CD4-positive, alpha-beta T cell treated with Interleukin-17A for 4 hours (primary cell): Measurements from ENCODE around the gene VWA5A.
"Not testable (repeated sequence)": the region's sequence is repeated elsewhere in the genome, so short reads cannot be mapped to it uniquely, and the experiment has no call there.

Source experiments
- DNase-seq: peaks from one replicate; pipeline ENCODE4 v3.0.0-alpha.2; 2020; ENCODE audit warnings: mixed read lengths

VWA5A gene

GRCh38 chr11:124093330-124093729 is 21.9 kb upstream of the VWA5A start:
- DNase-seq, result no peak

GRCh38 chr11:124094731-124095130 is 20.5 kb upstream of the VWA5A start:
- DNase-seq, result no peak

GRCh38 chr11:124096364-124096763 is 18.9 kb upstream of the VWA5A start:
- no peak for DNase-seq

- no peak for DNase-seq
These were observed 17.1 kb upstream of the VWA5A start for GRCh38 chr11:124098141-124098540.

- DNase-seq, result no peak
These were observed 13.5 kb upstream of the VWA5A start for GRCh38 chr11:124101737-124102136.

- DNase-seq, result no peak
These were observed 7.1 kb upstream of the VWA5A start for GRCh38 chr11:124108156-124108555.

GRCh38 chr11:124109377-124109776 is 5.9 kb upstream of the VWA5A start:
- DNase-seq, result no peak

GRCh38 chr11:124110201-124110600 is 5.0 kb upstream of the VWA5A start:
- no peak for DNase-seq

GRCh38 chr11:124113890-124114289 is 1.4 kb upstream of the VWA5A start:
- no peak for DNase-seq

GRCh38 chr11:124115782-124116616 is 749 bp downstream of the VWA5A start:
- peak; percentile 16 for DNase-seq

- DNase-seq, result no peak
These were observed 3.9 kb downstream of the VWA5A start for GRCh38 chr11:124119103-124119502.

GRCh38 chr11:124120891-124121290 is 5.6 kb downstream of the VWA5A start:
- DNase-seq, result no peak

- DNase-seq, result no peak
These were observed 6.9 kb downstream of the VWA5A start for GRCh38 chr11:124122123-124122522.

- DNase-seq, result no peak
These were observed 8.4 kb downstream of the VWA5A start for GRCh38 chr11:124123622-124124021.

- not testable (repeated sequence) for DNase-seq
These were observed 11.9 kb downstream of the VWA5A start for GRCh38 chr11:124127134-124127533.

GRCh38 chr11:124143034-124143433 is 27.8 kb downstream of the VWA5A start:
- no peak for DNase-seq

GRCh38 chr11:124147951-124148350 is 32.7 kb downstream of the VWA5A start:
- DNase-seq, result no peak

GRCh38 chr11:124150684-124151083 is 35.4 kb downstream of the VWA5A start:
- DNase-seq, result no peak

- DNase-seq, result no peak
These were observed 37.6 kb downstream of the VWA5A start for GRCh38 chr11:124152770-124153407.

GRCh38 chr11:124153821-124154220 is 38.6 kb downstream of the VWA5A start:
- DNase-seq, result no peak

GRCh38 chr11:124159481-124159880 is 44.2 kb downstream of the VWA5A start:
- DNase-seq, result no peak

GRCh38 chr11:124160986-124161385 is 45.7 kb downstream of the VWA5A start:
- DNase-seq, result no peak

- DNase-seq, result no peak
These were observed 52.6 kb downstream of the VWA5A start for GRCh38 chr11:124167826-124168231.

GRCh38 chr11:124168796-124169195 is 53.5 kb downstream of the VWA5A start:
- DNase-seq, result no peak
